WTC11 (cell line): ENCODE data around the gene HCFC2. TPM values are rescaled to one million over a fixed set of nuclear protein-coding genes. Genes with fewer than 3 reads are reported as not detected.

ENCODE experiments used
- ATAC-seq: fragments of 200-7000 bp; cut with Tn5 transposase; 2 replicates; pipeline ENCODE4 v1.10.0; 2021; ENCODE audit warnings: mild to moderate bottlenecking, moderate library complexity
- CTCF ChIA-PET: fragments of 300-600 bp; sonication (Branson Sonifier 250); formaldehyde crosslinking; loops from one replicate; lab custom pipeline; 2021; ENCODE audit warnings: antibody characterized with exemption; lab: Charles Lee
- POLR2A ChIA-PET: fragments of 350-600 bp; sonication (Branson Sonifier 250); formaldehyde crosslinking; loops from one replicate; lab custom pipeline; 2021; ENCODE audit warnings: antibody characterized with exemption; lab: Charles Lee
- DNase-seq: peaks from one replicate; pipeline ENCODE4 v3.0.0; 2021; ENCODE audit warnings: low spot score
- H3K27ac Mint-ChIP-seq: 2 replicates; pipeline ENCODE4 v1.8.0; 2021; ENCODE audit warnings: mixed read lengths
- H3K27me3 Mint-ChIP-seq: 2 replicates; pipeline ENCODE4 v1.8.0; 2021; ENCODE audit warnings: low read depth, mild to moderate bottlenecking, moderate library complexity, mixed read lengths
- H3K36me3 Mint-ChIP-seq: 2 replicates; pipeline ENCODE4 v1.8.0; 2021; ENCODE audit warnings: mixed read lengths
- H3K4me1 Mint-ChIP-seq: 2 replicates; pipeline ENCODE4 v1.8.0; 2022; ENCODE audit warnings: mixed read lengths
- H3K4me3 Mint-ChIP-seq: 2 replicates; pipeline ENCODE4 v1.8.0; 2021; ENCODE audit warnings: mild to moderate bottlenecking, moderate library complexity, mixed read lengths
- H3K9me3 Mint-ChIP-seq: 2 replicates; pipeline ENCODE4 v1.8.0; 2021; ENCODE audit warnings: mixed read lengths
- CBFB ChIP-seq: sonication (generic); formaldehyde crosslinking; IDR thresholded peaks from 2 replicates; pipeline ENCODE4 v1.8.1; 2022; ENCODE audit warnings: mild to moderate bottlenecking, low read depth, missing genetic modification reagents
- ESRRA ChIP-seq: sonication (generic); formaldehyde crosslinking; IDR thresholded peaks from 2 replicates; pipeline ENCODE4 v1.8.1; 2022; ENCODE audit warnings: mild to moderate bottlenecking, missing genetic modification reagents, borderline replicate concordance
- FOXP1 ChIP-seq: sonication (generic); formaldehyde crosslinking; IDR thresholded peaks from 2 replicates; pipeline ENCODE4 v1.8.0; 2022; ENCODE audit warnings: missing genetic modification reagents, mild to moderate bottlenecking, moderate library complexity, borderline replicate concordance
- GRHL2 ChIP-seq: fragments of 250-450 bp; sonication (Bioruptor Pico); IDR thresholded peaks from 2 replicates; pipeline ENCODE4 v1.8.0; 2022; ENCODE audit warnings: mild to moderate bottlenecking, moderate library complexity; ENCODE audit not compliant: insufficient replicate concordance, severe bottlenecking
- HMGA2 ChIP-seq: fragments of 250-450 bp; sonication (Bioruptor Pico); IDR thresholded peaks from 2 replicates; pipeline ENCODE4 v1.4.0; 2021; ENCODE audit warnings: mild to moderate bottlenecking, moderate library complexity
- KAT7 ChIP-seq: sonication (generic); formaldehyde crosslinking; IDR thresholded peaks from 2 replicates; pipeline ENCODE4 v1.8.1; 2023; ENCODE audit warnings: missing genetic modification reagents, mild to moderate bottlenecking, borderline replicate concordance
- MLX ChIP-seq: sonication (generic); formaldehyde crosslinking; IDR thresholded peaks from 2 replicates; pipeline ENCODE4 v1.8.1; 2023; ENCODE audit warnings: mild to moderate bottlenecking, missing genetic modification reagents, moderate library complexity
- SMAD3 ChIP-seq: sonication (generic); formaldehyde crosslinking; IDR thresholded peaks from 2 replicates; pipeline ENCODE4 v1.8.0; 2022; ENCODE audit warnings: missing genetic modification reagents, mild to moderate bottlenecking, borderline replicate concordance
- USF1 ChIP-seq: sonication (generic); formaldehyde crosslinking; IDR thresholded peaks from 2 replicates; pipeline ENCODE4 v1.8.0; 2022; ENCODE audit warnings: mild to moderate bottlenecking, missing genetic modification reagents
- ZNF416 ChIP-seq: fragments of 250-450 bp; sonication (Bioruptor Pico); IDR thresholded peaks from 2 replicates; pipeline ENCODE4 v1.9.0; 2021; ENCODE audit warnings: mild to moderate bottlenecking, inconsistent platforms
- ZNF512 ChIP-seq: sonication (generic); formaldehyde crosslinking; IDR thresholded peaks from 2 replicates; pipeline ENCODE4 v1.8.1; 2022; ENCODE audit warnings: missing genetic modification reagents, borderline replicate concordance
- total RNA-seq: library from RNA; stranded (reverse); gene quantifications from 3 replicates; pipeline ENCODE4 v1.2.3, GENCODE V29; 2021
- TF ChIP-seq, protein P1 (sequence below): fragments of 250-450 bp; sonication (Bioruptor Pico); IDR thresholded peaks from 2 replicates; pipeline ENCODE4 v1.8.0; 2021; ENCODE audit warnings: mild to moderate bottlenecking
- TF ChIP-seq, protein P2 (sequence below): sonication (generic); formaldehyde crosslinking; IDR thresholded peaks from 2 replicates; pipeline ENCODE4 v1.8.0; 2022; ENCODE audit warnings: missing genetic modification reagents
- TF ChIP-seq, protein P3 (sequence below): fragments of 250-450 bp; sonication (Bioruptor Pico); IDR thresholded peaks from 2 replicates; pipeline ENCODE4 v1.9.0; 2021; ENCODE audit warnings: moderate library complexity, mild to moderate bottlenecking, inconsistent platforms, borderline replicate concordance

HCFC2 gene
- total RNA-seq, 1 experiment from 2014 or later, result 1.6 TPM

- ATAC-seq, result no peak
- no peak overlapping the region for H3K27ac Mint-ChIP-seq
- ChIA-PET POLR2A (interaction anchor here (0.6 kb wide), 1 partner anchor 42 kb away, joined by 3 read pairs; no protein-coding TSS in a partner anchor), CTCF (no interaction called here)
- H3K27me3 Mint-ChIP-seq, result no peaks in the 10 kb centered on the region
- DNase-seq, result no peak
- no peak overlapping the region for H3K4me3 Mint-ChIP-seq
- no peak for TF ChIP-seq GRHL2 (CRISPR knock-in tag)
- H3K36me3 Mint-ChIP-seq, result no peaks in the 10 kb centered on the region
- H3K9me3 Mint-ChIP-seq, result no peaks in the 10 kb centered on the region
- H3K4me1 Mint-ChIP-seq, result peaks cover 21% of the 10 kb centered on the region
Measured at GRCh38 chr12:104105461-104105860, 41.1 kb downstream of the HCFC2 start.

- peaks cover 21% of the 10 kb centered on the region for H3K4me1 Mint-ChIP-seq
- TF ChIP-seq USF1 (CRISPR knock-in tag) (no peak), SMAD3 (CRISPR knock-in tag) (no peak), ZNF416 (no peak), KAT7 (CRISPR knock-in tag) (no peak), CBFB (CRISPR knock-in tag) (no peak), HMGA2 (CRISPR knock-in tag) (no peak), ZNF512 (CRISPR knock-in tag) (no peak), ESRRA (CRISPR knock-in tag) (no peak), FOXP1 (CRISPR knock-in tag) (no peak), MLX (CRISPR knock-in tag) (no peak)
- TF ChIP-seq, protein P1, sequence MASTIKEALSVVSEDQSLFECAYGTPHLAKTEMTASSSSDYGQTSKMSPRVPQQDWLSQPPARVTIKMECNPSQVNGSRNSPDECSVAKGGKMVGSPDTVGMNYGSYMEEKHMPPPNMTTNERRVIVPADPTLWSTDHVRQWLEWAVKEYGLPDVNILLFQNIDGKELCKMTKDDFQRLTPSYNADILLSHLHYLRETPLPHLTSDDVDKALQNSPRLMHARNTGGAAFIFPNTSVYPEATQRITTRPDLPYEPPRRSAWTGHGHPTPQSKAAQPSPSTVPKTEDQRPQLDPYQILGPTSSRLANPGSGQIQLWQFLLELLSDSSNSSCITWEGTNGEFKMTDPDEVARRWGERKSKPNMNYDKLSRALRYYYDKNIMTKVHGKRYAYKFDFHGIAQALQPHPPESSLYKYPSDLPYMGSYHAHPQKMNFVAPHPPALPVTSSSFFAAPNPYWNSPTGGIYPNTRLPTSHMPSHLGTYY, result no peak
- TF ChIP-seq, protein P2, sequence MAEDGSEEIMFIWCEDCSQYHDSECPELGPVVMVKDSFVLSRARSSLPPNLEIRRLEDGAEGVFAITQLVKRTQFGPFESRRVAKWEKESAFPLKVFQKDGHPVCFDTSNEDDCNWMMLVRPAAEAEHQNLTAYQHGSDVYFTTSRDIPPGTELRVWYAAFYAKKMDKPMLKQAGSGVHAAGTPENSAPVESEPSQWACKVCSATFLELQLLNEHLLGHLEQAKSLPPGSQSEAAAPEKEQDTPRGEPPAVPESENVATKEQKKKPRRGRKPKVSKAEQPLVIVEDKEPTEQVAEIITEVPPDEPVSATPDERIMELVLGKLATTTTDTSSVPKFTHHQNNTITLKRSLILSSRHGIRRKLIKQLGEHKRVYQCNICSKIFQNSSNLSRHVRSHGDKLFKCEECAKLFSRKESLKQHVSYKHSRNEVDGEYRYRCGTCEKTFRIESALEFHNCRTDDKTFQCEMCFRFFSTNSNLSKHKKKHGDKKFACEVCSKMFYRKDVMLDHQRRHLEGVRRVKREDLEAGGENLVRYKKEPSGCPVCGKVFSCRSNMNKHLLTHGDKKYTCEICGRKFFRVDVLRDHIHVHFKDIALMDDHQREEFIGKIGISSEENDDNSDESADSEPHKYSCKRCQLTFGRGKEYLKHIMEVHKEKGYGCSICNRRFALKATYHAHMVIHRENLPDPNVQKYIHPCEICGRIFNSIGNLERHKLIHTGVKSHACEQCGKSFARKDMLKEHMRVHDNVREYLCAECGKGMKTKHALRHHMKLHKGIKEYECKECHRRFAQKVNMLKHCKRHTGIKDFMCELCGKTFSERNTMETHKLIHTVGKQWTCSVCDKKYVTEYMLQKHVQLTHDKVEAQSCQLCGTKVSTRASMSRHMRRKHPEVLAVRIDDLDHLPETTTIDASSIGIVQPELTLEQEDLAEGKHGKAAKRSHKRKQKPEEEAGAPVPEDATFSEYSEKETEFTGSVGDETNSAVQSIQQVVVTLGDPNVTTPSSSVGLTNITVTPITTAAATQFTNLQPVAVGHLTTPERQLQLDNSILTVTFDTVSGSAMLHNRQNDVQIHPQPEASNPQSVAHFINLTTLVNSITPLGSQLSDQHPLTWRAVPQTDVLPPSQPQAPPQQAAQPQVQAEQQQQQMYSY (CRISPR knock-in tag), result no peak
- TF ChIP-seq, protein P3, sequence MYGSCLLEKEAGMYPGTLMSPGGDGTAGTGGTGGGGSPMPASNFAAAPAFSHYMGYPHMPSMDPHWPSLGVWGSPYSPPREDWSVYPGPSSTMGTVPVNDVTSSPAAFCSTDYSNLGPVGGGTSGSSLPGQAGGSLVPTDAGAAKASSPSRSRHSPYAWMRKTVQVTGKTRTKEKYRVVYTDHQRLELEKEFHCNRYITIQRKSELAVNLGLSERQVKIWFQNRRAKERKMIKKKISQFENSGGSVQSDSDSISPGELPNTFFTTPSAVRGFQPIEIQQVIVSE (CRISPR knock-in tag), result no peak
- ATAC-seq (no peak), DNase-seq (no peak)
- POLR2A ChIA-PET, result no interaction called here
- no peaks in the 10 kb centered on the region for H3K9me3 Mint-ChIP-seq
- CTCF ChIA-PET, result interaction anchor here (1.2 kb wide), 1 partner anchor 43 kb away, joined by 3 read pairs; no protein-coding TSS in a partner anchor
- no peaks in the 10 kb centered on the region for H3K27me3 Mint-ChIP-seq
- H3K36me3 Mint-ChIP-seq, result no peaks in the 10 kb centered on the region
- no peak overlapping the region for H3K27ac Mint-ChIP-seq
- H3K4me3 Mint-ChIP-seq, result no peak overlapping the region
Measured at GRCh38 chr12:104106965-104107364, 42.6 kb downstream of the HCFC2 start.
